K562 (cell line): Measurements from ENCODE around the gene FDX2. TPM values are rescaled to one million over a fixed set of nuclear protein-coding genes. Genes with fewer than 3 reads are reported as not detected.

Source experiments
- polyA plus RNA-seq, 8 experiments: library from polyadenylated mRNA; depleted of rRNA in 4 of 8; stranded (reverse) in 5 of 8; unstranded in 3 of 8; fragments of >200 nt; fragmentation: Nextera tagmentation in 2 of 8; fragmentation: Illumina TruSeq in 1 of 8; extraction: Ambion mirVana in 2 of 8; extraction: Trizol in 1 of 8; gene quantifications; 2 replicates each; pipeline versions ENCODE4 v1.2.1 to v1.2.3, GENCODE V29; 2011 to 2014; ENCODE audit warnings: inconsistent platforms in 1 of 8, missing spikeins in 1 of 8
- total RNA-seq, 7 experiments: library from RNA; depleted of rRNA in 6 of 7; stranded (reverse); fragments of >200 nt in 6 of 7; fragmentation: Illumina TruSeq in 2 of 7; extraction: Trizol in 2 of 7; gene quantifications; 2 replicates each; pipeline versions ENCODE4 v1.2.1 to v1.2.3, GENCODE V29; 2011 to 2021; ENCODE audit warnings: low replicate concordance in 1 of 7
- TF ChIP-seq, protein P1 (sequence below): fragments of 200-600 bp; sonication (generic); IDR thresholded peaks from one replicate; pipeline ENCODE4 v1.6.1; 2012; ENCODE audit warnings: mild to moderate bottlenecking, low read depth, low read length, inconsistent platforms

The FDX2 gene
- total and polyA plus RNA-seq, 9 of the 15 experiments (the other 6 are each of a cell fraction or from before 2014, with no cell fraction given), result 2.5 to 49.8 (median 29.7) TPM

DNA sequence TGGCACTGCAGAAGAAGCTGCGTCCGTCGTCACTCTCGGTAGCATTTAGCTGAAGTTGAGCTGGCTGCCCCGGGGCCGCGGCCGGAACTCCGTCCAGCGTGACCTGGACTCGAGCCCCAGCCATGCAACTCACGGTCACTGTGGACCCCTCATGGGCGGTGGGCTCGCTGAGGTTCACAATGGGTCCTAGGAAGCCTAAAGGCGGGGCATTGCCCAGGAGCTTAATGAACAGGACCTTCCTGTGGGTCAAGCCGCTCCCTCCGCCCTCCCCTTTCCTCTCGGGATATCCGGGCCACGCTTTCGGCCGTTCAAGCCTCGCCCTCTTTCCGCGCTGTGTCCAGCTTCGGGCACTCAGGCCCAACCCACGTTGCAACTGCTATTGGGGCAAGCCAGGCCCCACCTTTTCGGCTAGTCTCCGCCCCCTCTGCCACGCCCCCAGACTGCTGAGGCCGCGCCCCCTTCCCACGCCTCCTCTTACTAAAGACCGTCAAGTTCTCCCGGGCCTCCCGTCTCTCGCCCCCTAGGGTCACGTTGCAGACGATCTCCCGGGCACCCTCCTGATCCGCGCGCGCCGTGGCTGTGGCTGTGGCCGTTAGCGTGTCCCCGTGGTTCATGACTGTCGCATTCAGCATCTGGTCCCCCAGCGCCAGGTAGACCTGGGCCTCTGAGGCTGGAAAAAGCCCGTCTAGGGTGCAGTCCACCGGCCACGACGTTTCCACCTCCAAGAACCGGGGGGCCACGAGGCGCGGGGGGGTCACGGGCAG, 19.0 kb upstream of the FDX2 start (continued):
- TF ChIP-seq, protein P1, sequence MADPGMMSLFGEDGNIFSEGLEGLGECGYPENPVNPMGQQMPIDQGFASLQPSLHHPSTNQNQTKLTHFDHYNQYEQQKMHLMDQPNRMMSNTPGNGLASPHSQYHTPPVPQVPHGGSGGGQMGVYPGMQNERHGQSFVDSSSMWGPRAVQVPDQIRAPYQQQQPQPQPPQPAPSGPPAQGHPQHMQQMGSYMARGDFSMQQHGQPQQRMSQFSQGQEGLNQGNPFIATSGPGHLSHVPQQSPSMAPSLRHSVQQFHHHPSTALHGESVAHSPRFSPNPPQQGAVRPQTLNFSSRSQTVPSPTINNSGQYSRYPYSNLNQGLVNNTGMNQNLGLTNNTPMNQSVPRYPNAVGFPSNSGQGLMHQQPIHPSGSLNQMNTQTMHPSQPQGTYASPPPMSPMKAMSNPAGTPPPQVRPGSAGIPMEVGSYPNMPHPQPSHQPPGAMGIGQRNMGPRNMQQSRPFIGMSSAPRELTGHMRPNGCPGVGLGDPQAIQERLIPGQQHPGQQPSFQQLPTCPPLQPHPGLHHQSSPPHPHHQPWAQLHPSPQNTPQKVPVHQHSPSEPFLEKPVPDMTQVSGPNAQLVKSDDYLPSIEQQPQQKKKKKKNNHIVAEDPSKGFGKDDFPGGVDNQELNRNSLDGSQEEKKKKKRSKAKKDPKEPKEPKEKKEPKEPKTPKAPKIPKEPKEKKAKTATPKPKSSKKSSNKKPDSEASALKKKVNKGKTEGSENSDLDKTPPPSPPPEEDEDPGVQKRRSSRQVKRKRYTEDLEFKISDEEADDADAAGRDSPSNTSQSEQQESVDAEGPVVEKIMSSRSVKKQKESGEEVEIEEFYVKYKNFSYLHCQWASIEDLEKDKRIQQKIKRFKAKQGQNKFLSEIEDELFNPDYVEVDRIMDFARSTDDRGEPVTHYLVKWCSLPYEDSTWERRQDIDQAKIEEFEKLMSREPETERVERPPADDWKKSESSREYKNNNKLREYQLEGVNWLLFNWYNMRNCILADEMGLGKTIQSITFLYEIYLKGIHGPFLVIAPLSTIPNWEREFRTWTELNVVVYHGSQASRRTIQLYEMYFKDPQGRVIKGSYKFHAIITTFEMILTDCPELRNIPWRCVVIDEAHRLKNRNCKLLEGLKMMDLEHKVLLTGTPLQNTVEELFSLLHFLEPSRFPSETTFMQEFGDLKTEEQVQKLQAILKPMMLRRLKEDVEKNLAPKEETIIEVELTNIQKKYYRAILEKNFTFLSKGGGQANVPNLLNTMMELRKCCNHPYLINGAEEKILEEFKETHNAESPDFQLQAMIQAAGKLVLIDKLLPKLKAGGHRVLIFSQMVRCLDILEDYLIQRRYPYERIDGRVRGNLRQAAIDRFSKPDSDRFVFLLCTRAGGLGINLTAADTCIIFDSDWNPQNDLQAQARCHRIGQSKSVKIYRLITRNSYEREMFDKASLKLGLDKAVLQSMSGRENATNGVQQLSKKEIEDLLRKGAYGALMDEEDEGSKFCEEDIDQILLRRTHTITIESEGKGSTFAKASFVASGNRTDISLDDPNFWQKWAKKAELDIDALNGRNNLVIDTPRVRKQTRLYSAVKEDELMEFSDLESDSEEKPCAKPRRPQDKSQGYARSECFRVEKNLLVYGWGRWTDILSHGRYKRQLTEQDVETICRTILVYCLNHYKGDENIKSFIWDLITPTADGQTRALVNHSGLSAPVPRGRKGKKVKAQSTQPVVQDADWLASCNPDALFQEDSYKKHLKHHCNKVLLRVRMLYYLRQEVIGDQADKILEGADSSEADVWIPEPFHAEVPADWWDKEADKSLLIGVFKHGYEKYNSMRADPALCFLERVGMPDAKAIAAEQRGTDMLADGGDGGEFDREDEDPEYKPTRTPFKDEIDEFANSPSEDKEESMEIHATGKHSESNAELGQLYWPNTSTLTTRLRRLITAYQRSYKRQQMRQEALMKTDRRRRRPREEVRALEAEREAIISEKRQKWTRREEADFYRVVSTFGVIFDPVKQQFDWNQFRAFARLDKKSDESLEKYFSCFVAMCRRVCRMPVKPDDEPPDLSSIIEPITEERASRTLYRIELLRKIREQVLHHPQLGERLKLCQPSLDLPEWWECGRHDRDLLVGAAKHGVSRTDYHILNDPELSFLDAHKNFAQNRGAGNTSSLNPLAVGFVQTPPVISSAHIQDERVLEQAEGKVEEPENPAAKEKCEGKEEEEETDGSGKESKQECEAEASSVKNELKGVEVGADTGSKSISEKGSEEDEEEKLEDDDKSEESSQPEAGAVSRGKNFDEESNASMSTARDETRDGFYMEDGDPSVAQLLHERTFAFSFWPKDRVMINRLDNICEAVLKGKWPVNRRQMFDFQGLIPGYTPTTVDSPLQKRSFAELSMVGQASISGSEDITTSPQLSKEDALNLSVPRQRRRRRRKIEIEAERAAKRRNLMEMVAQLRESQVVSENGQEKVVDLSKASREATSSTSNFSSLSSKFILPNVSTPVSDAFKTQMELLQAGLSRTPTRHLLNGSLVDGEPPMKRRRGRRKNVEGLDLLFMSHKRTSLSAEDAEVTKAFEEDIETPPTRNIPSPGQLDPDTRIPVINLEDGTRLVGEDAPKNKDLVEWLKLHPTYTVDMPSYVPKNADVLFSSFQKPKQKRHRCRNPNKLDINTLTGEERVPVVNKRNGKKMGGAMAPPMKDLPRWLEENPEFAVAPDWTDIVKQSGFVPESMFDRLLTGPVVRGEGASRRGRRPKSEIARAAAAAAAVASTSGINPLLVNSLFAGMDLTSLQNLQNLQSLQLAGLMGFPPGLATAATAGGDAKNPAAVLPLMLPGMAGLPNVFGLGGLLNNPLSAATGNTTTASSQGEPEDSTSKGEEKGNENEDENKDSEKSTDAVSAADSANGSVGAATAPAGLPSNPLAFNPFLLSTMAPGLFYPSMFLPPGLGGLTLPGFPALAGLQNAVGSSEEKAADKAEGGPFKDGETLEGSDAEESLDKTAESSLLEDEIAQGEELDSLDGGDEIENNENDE, result no peak
